Skin of body (tissue), 2 donors: Measurements from ENCODE around the gene CERKL. TPM values are rescaled to one million over a fixed set of nuclear protein-coding genes. Genes with fewer than 3 reads are reported as not detected.

Experiments
- DNase-seq: peaks from one replicate; lab custom pipeline; 2025; lab: John Stamatoyannopoulos, UW
- total RNA-seq: library from RNA; depleted of rRNA; stranded (reverse); fragments of >200 nt; gene quantifications from one replicate; pipeline ENCODE4 v1.2.3, GENCODE V29; 2014

Gene CERKL
- total RNA-seq, 1 donor from 2014 or later = not detected

DNA sequence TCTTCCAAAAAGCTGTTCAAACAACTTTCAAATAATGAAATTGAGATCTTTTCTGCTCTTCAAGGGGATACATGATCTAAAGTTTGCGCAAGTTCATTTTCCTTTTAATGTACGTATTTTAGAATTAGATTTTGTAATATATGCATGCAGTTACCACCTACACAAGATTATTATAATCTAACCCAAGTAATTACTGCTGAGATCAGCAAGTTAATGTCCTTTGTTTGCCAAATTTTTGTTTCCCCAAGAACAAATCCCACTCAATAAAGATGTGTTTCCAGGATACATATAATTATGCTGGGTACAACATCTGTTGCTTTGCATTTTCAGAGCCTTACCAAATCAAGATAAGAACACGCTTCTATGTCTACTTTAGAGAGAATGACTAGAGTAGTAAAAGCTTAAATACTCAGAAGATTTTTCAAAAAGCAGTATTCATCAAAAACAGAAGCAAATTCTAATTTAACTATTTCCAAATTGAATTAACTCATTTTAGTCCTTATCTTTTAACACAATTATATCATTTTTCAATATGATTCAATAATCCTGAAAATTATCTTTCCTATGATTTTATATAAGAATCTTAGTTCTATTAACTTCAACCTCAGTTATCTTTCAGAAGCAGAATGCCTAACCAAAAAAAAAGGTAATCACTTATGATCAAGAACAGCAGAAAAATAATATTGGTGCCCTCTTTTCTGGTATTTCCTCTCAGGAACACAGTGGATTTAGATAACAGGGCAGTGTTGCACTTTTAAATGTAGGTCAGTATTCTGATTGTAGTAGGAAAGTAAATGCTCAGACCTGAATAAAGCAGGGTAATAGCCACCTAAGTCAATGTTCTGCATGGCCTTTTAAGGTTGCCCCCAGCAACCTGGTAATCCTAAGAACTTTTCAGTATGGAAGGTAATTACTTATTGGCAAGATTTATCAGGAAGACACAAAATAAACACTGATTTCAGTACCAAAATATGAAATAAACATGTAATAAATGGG lies 28.0 kb downstream of the CERKL start:
- DNase-seq = no peak

DNA sequence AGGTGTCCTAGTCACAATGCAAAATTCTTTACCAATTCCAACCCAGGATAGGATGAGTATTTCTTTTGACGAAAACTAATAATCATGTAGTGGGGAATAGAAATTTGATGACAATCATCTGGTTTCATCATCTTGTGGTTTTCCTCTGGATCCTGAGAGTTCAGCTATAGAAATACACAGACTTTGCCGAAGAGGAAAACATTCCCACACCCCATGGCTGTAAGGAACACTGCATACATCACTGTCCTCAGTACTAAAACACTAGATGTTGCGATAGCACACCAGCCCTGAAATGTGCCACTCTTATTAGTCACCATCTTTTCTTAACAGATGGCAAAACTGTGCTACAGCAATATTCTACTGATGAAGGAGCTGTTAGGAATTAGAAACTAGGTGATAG lies 29.4 kb downstream of the CERKL start:
- DNase-seq = no peak

DNA sequence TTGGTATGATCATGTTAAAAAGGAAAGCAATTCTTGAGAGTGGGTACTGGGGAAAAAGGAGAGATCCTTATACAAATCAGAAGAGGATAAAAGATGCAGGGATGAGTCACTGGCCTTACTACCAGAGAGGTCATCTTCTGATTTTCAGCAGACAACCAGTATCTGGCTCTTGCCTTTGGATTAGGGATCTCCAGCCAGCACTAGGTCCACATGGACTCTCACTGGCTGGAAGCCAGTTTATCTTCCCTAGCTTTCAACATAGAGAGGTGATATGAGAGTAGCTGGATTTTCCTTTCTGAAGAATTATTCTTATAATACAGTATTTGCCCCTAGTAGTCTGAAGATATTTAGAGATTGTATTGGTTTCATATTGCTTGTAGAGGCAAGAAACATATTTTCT lies 30.2 kb downstream of the CERKL start:
- DNase-seq = no peak

DNA sequence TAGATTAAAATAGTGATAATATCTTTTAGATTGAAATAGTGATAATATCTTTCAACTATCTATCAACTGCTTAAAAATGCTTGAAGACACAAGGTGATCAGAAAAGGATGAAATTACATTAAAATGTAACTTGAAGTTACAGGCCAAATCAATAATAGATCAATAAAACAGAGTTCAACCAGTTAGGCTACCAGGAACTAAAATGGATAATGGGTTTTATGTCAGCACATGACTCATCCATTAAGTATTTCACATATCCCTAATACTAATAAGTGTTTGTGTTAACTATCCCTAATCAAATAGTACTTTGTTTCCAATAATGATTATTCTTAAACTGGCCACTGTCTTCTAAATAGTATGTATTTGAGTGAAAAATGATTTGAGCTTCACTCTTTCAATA lies 33.7 kb downstream of the CERKL start:
- no peak for DNase-seq

DNA sequence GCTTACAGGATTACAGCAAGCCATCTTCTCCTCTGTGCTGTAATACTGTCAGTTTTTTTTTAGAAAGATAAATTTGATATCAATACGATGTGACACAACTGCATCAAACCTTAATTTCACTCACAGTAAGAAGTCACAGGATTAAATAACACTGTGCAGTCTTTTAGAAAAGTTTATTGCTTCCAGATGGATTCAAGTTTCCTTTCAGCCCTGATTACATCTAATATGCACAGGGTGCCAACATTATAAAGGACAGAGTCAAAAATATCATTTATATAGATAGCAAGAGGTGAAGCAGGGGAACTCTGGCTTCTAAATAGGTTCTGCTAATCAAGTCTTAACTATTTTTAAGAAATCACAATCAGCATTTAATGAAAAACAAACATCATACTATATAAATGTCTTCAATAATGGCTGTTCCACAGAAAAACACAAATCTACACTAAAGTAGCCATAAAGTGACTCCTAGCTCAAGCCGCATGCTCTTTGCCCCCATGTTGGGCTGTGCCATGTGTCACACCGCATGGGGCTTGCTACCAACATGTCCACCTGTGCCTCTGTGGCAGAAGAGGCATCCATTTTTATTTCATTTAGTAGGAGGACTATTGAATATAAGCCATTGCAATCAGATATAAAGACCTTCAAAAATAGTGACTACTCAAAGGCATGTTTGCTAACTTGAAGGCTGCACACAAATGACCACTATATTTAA lies 35.0 kb downstream of the CERKL start:
- no peak for DNase-seq

DNA sequence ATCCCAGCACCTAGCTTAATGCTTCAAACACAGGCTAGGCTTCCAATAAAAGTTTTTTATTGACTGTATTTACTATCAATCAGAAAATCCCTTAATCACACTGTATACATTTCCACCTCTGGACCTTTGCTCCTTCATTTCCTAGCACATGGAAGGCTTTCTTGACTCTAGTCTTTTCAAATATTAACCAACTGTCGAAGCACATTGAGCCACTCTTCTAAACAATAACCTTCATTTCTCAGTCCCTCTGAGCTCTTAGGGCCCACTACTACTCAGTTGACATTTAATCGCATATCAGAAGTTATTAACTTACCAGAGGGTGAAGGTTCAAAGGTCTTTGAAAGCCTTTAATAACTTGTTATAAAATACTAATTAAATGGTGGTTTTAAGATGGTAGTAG lies 37.4 kb downstream of the CERKL start:
- no peak for DNase-seq

DNA sequence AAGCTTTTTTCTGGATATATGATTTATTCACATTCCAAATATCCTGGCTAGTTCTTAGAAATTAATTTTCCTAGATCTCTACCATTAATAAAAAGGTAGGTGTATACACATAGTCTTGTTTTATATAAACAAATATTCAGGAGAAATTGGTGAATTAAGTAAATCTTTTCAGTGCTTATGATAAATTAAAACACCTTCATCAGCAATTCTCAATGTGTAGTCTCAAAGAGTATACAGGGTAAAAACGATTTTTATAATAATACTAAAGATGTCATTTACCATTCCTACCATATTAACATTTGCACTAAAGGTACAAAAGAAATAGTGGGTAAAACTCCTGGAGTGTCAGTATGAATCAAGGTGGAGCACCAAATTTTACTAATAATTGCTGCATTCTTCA lies 40.2 kb downstream of the CERKL start:
- no peak for DNase-seq

DNA sequence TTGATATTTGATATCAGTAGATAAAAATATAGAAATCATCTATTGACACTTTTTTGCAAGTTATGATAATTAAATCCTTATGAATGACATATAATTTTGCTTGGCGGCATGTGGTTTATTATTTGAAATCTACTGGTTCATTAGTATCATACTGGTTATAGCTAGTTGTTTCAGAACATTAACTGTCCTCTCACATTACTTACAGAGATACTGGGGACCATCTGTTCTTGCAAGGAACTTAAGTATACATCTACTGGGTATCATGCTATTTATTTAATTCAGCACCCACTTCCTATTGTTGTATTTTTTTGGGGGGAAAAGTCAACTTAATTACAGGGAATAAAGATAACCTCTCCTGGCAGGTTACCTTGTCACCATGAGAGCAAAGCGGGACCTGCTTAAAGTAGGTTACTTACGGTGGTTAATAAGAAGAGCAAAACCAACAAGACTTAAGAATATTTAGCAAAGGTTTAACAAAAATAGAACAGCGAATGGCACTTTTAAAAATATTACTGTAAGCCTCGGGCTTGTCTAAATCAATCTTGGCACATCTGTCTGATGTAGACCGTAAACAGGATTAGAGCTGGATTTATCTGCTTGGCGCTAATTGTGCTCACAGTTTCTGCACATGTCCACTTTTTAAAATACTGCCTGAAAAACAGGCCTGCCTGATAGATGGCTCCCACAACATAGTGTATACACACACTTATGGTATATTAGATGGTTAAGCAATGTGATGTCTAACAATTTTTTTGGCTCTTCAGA lies 41.8 kb downstream of the CERKL start:
- no peak for DNase-seq

DNA sequence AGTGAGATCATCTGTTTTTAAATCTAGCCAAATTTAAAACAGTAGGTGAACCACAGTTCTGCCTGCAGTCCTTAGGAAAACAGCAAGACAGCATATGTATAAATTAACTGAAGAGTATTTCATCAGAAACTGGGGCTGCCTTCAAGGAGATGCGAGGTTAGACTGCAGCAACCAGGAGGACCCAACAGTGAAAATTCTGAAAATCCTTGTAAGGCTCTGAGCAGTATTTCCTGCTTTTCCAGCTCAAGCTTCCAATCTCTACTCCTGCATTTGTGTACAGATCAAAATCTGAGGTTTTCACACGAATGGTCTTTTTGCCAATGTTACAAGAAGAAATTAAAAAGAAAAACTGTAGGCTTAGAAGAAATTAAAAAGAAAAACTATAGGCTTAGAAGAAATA lies 43.7 kb downstream of the CERKL start:
- no peak for DNase-seq

DNA sequence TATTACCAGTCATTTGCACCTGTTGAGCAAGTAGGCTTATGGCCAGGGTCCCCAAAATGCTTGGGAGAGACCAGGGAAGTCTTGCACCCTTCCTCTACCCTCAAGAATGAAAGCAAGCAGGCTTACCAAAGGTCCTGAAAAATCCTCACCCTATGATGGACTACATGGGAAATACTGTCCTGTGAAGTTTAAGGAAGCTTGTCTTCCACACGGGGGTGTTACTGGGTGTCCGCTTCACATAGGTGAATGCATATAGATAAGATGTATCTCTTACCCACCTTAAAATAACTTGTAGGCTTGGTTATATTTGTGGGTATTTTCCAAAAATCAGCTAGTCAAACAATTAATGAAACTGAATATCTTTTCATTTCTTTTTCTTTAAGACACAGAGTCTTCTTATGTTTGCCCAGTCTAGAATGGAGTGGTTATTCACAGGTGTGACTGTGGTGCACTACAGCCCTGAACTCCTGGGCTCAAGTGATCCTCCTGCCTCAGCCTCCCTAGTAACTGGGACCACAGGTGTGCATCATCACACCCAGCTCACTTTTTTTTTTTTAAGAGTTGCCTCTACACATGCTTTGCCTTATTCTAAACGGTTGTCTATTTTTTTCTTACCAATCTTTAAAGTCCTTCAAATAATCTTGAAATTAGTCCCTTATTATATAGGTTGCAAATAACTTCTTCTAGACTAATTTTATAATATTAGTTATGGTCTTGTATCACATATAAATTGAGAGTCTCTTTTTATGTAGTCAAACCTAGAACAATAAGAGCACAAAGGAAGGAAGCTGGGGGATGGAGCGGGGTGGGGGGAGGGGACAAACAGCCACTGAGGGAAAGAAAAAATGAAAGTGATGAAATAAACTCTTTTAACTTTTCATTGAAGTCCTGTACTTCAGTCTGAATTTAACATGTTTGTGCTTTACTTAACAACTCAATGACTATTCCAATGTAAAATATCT lies 49.0 kb downstream of the CERKL start:
- DNase-seq = no peak

DNA sequence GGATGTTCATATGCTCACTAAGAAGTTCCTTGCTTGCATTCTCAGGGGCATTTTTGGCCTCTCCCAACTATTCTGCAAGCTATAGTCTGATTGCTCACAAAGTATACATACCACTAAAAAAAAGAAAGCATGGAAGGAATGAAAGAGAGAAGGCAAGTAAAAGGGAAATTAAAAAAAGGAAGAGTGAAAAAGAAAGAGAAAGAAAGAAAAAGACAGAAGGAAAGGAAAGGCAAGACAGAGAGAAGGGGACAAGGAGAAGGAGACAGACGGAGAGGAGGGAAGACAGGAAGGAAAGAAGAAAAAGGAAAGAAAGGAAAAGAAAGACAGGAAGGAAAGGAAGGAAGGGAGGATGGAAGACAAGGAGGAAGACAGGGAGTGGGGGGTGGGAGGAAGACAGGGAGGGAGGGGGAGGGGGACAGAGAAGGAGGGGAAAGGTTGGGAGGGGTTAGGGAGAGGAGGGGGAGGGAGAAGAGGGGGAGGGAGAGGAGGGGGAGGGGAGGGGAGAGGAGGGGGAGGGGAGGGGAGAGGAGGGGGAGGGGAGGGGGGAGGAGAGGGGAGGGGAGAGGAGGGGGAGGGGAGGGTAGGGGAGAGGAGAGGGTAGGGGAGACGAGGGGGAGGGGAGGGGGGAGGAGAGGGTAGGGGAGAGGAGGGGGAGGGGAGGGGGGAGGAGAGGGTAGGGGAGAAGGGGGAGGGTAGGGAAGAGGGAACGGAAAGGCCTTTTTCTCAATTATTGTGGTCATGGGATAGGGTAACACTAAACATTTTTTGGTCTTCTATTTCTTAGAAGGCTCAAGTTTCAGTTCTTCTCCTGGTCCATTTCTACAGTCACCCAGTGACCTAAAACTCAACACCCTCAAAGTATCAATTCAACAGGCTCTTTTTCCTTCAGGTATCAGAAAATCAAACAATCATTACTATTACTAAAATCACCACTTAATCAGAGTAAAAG lies 50.7 kb downstream of the CERKL start:
- DNase-seq = no peak

DNA sequence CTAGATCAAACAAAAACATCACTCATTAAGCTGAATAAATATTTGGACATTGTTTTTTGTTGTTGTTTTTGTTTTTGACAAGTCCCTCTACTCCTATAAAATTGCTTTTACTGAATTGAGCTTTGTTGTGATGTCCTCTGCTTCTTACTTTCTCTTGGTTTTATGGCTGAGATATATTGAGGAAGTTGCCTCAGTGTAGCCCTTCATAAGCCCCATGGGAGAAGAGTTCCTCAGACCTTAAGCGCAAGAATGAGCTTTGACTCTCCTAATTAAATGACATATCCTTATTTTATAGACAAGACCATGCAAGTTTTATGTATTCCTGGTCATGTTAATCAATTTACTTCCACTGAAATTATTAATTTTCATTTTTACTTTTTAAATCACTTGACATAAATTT lies 54.9 kb downstream of the CERKL start:
- no peak for DNase-seq

DNA sequence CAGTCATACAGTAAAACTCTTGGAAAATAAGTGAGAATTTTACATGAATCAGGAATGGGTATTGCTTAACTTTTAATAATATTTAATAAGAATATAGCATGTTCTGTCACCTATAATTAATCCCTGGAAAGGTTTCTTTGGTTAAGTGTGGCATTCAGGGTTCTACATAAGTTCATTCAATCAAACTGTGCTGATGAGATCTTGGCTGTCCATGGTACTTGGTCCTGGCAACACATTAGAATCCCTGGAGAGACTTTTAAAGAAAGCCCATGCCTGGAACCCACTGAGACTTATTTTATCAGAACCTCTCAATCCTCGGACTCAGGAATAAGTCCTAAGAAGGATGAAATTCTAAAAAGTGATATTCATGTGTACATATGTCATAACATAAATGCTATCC lies 60.3 kb downstream of the CERKL start:
- DNase-seq = no peak

DNA sequence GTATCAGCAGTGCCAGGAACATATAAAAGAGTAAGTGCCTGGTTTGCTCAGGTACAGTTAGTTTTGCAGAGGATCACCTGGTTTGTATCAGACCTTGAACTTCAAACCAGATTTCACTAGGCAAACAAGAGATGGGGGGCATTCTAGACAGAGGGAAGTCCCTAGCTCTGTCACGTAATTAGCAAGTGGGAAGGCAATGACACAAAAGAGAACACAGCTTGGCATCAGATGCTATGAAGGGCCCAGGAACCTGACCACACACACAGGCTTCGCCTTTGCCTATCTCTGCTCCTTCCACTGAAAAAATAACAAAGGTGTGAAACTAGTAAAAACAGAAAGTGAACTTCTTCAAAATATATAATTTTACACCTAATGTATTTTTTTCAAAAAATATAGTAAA lies 62.6 kb downstream of the CERKL start:
- no peak for DNase-seq

DNA sequence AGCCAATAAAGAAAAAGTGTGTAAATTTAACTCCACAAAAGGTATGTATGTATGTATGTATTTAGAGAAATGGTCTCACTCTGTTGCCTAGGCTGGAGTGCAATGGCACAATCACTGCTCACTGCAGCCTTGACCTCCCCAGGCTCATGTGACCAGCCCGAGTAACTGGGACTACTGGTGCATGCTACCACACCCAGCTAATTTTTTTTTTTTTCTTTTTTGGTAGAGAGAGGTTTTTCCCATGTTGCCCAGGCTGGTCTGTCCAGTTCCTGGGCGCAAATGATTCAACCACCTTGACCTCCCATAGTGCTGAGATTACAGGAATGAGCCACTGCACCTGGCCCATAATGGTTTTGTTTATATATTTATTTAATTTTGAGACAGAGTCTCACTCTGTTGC lies 67.1 kb downstream of the CERKL start:
- no peak for DNase-seq

DNA sequence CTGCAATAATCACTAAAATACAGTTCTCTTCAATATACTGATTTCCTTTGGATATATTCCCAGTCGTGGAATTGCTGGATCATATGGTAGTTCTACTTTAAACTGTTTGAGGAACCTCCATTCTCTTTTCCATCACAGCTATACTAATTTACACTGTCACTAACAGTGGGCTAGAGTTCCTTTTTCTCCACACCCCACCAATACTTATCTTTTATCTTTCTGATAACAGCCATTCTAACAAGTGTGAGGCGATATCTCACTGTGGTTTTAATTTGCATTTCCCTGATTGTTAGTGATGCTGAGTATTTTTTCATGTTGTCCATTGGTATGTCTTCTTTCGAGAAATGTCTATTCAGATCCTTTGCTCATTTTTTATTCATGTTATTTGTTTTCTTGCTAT lies 68.4 kb downstream of the CERKL start:
- DNase-seq = no peak

DNA sequence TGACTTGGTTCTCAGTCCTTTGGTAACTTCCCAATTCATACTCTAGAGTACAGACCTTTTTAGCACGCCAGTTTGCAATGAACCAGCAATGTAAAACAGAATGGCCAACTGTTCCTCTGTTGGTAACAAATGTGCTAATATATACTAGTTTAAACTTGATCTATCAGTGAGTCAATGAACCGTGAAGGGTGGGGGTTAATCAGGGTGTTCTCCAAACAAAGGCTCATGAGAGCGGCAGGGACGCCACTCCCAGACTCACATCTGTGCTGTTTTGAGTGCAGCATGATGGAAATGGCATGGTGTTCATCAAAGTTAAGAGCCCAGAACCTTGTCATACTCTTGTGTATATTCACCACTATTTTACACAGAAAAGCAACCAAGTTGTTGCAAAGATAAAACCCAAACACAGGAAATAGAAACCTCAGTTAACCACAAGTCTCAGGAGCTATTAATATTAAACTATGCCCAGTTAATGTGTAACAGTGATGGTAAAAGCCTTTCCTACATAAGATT lies 70.3 kb downstream of the CERKL start:
- no peak for DNase-seq

DNA sequence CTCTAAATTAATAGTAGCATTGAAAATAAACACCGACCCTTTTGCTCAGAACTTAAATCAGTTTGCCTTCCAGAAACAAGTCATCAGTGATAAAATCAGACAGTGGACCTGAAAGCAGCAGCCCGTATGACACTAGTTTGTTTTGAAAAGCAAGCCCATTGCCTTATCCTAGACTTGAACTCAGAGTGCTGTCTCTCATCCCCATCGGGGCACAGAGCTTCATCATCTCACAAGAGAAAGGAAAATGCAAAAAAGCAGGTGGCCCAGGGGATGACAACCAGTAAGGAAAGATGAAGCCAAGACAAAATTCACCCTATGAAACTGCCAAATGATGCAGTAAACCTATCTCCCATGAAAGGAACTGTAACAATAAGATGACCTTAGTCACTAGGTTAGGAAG lies 71.2 kb downstream of the CERKL start:
- no peak for DNase-seq

DNA sequence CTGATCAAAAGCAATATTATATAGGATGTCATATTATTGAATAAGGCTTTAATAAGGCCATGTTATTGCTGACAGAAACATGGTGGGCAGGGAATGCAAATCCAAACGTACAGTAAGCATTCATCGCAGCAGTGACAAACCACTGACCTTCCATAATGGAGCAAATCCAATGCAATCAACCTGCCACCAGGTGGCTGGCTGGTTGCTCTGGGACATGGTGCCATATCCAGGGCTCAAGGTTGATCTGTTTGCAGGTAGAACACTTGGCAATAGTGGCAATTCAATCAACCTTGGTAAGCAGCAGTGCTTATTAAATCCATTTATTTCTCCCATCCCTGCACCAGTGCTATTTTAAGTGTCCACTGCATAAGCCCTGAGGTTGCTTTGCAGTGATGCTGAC lies 75.4 kb downstream of the CERKL start:
- DNase-seq = no peak
